OCI-LY7 (cell line): ENCODE data around the gene PTH2. TPM values are rescaled to one million over a fixed set of nuclear protein-coding genes. Genes with fewer than 3 reads are reported as not detected.

Experiments
- BruUV-seq: library from RNA; stranded (reverse); fragments of 400-500 nt; replicated peaks from 2 replicates; lab custom pipeline; 2021; lab: Mats Ljungman, UMichigan
- CTCF ChIA-PET: fragments of 300-600 bp; sonication (Branson Sonifier 250); formaldehyde crosslinking; loops from one replicate; lab custom pipeline; 2022; ENCODE audit warnings: antibody characterized with exemption; ENCODE audit not compliant: unreplicated experiment; lab: Charles Lee
- POLR2A ChIA-PET: fragments of 300-600 bp; sonication (Branson Sonifier 250); formaldehyde crosslinking; loops from one replicate; lab custom pipeline; 2022; ENCODE audit warnings: antibody characterized with exemption; lab: Charles Lee
- DNase-seq: peaks from one replicate; pipeline ENCODE4 v3.0.0-alpha.2; 2015; ENCODE audit warnings: low spot score
- H2AFZ ChIP-seq: fragments of 200-600 bp; sonication (generic), shearing (Covaris generic); 2 replicates; pipeline ENCODE4 v1.6.1; 2014; ENCODE audit warnings: mild to moderate bottlenecking, antibody characterized with exemption, low read length, moderate library complexity
- H3K27ac ChIP-seq: fragments of 200-600 bp; sonication (generic); 2 replicates; pipeline ENCODE4 v1.5.1; 2014; ENCODE audit warnings: mixed run types, low read depth, mild to moderate bottlenecking, moderate library complexity, low read length, inconsistent platforms; ENCODE audit not compliant: poor library complexity, severe bottlenecking
- H3K36me3 ChIP-seq: fragments of 200-600 bp; sonication (generic); 2 replicates; pipeline ENCODE4 v1.6.1; 2014; ENCODE audit warnings: mild to moderate bottlenecking, antibody characterized with exemption, low read length, moderate library complexity, mixed read lengths; ENCODE audit not compliant: insufficient read depth
- H3K4me1 ChIP-seq: fragments of 200-600 bp; sonication (generic); 2 replicates; pipeline ENCODE4 v1.5.1; 2014; ENCODE audit warnings: mild to moderate bottlenecking, low read length; ENCODE audit not compliant: insufficient read depth, poor library complexity, severe bottlenecking
- H3K4me2 ChIP-seq: fragments of 200-600 bp; sonication (generic); 2 replicates; pipeline ENCODE4 v1.6.1; 2014; ENCODE audit warnings: mild to moderate bottlenecking, low read length
- H3K4me3 ChIP-seq: fragments of 200-600 bp; sonication (generic); 2 replicates; pipeline ENCODE4 v1.5.1; 2014; ENCODE audit warnings: mild to moderate bottlenecking, low read depth, low read length; ENCODE audit not compliant: poor library complexity, severe bottlenecking
- H3K79me2 ChIP-seq: fragments of 200-600 bp; sonication (generic); 2 replicates; pipeline ENCODE4 v1.6.1; 2016; ENCODE audit warnings: low read depth, mild to moderate bottlenecking, low read length, moderate library complexity, mixed read lengths; ENCODE audit not compliant: insufficient read depth
- H3K9me2 ChIP-seq: fragments of 200-600 bp; sonication (generic); 2 replicates; pipeline ENCODE4 v1.6.1; 2016; ENCODE audit warnings: mild to moderate bottlenecking, low read length, mixed read lengths; ENCODE audit not compliant: insufficient read depth
- H3K9me3 ChIP-seq: fragments of 200-600 bp; sonication (generic); 2 replicates; pipeline ENCODE4 v1.6.1; 2014; ENCODE audit warnings: mild to moderate bottlenecking, mixed run types, low read length, mixed read lengths
- H4K20me1 ChIP-seq: fragments of 200-600 bp; sonication (generic); 2 replicates; pipeline ENCODE4 v1.6.1; 2014; ENCODE audit warnings: mild to moderate bottlenecking, antibody characterized with exemption, low read length, moderate library complexity, mixed read lengths; ENCODE audit not compliant: insufficient read depth
- EZH2phosphoT487 ChIP-seq: fragments of 200-600 bp; sonication (generic); IDR thresholded peaks from 2 replicates; pipeline ENCODE4 v1.6.1; 2018; ENCODE audit warnings: low read depth, borderline replicate concordance, mild to moderate bottlenecking, mixed run types, antibody characterized with exemption, low read length, moderate library complexity, mixed read lengths
- intact Hi-C: fragments of 100-400 bp; cut with micrococcal nuclease; formaldehyde crosslinking; loops from one replicate; pipeline ENCODE4 v1.10.0; 2022; ENCODE audit not compliant: unreplicated experiment
- total RNA-seq, 2 experiments: library from RNA; depleted of rRNA in 1 of 2; stranded (reverse); fragments of >200 nt in 1 of 2; shearing (Covaris generic) in 1 of 2; gene quantifications; 2 replicates each; pipeline ENCODE4 v1.2.3, GENCODE V29; 2014 to 2022
- TF ChIP-seq, protein P1 (sequence below): fragments of 200-600 bp; sonication (generic); conservative IDR thresholded peaks from 2 replicates; pipeline ENCODE4 v1.5.1; 2014; ENCODE audit warnings: mild to moderate bottlenecking, antibody characterized with exemption, low read length, moderate library complexity, mixed read lengths

Gene PTH2
- total RNA-seq, 2 experiments from 2014 or later = 0.66 to 1.7 TPM

GRCh38 chr19:49453013-49453756 lies 29.9 kb upstream of the PTH2 start, which contains the start of gene ALDH16A1:
Gene ALDH16A1 (plus strand): TSS chr19:49453225. CDS start chr19:49453332, 107 bp downstream.
- intact Hi-C loops = loop anchor here (5.0 kb wide), 1 partner anchor 34 kb away; the partner anchor contains the start of gene RPL13A
- peak within 1 kb of the TSS; percentile 93 for H3K4me3 ChIP-seq
- TF ChIP-seq, protein P1, sequence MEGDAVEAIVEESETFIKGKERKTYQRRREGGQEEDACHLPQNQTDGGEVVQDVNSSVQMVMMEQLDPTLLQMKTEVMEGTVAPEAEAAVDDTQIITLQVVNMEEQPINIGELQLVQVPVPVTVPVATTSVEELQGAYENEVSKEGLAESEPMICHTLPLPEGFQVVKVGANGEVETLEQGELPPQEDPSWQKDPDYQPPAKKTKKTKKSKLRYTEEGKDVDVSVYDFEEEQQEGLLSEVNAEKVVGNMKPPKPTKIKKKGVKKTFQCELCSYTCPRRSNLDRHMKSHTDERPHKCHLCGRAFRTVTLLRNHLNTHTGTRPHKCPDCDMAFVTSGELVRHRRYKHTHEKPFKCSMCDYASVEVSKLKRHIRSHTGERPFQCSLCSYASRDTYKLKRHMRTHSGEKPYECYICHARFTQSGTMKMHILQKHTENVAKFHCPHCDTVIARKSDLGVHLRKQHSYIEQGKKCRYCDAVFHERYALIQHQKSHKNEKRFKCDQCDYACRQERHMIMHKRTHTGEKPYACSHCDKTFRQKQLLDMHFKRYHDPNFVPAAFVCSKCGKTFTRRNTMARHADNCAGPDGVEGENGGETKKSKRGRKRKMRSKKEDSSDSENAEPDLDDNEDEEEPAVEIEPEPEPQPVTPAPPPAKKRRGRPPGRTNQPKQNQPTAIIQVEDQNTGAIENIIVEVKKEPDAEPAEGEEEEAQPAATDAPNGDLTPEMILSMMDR = no peak
- no peak for TF ChIP-seq EZH2phosphoT487

DNA sequence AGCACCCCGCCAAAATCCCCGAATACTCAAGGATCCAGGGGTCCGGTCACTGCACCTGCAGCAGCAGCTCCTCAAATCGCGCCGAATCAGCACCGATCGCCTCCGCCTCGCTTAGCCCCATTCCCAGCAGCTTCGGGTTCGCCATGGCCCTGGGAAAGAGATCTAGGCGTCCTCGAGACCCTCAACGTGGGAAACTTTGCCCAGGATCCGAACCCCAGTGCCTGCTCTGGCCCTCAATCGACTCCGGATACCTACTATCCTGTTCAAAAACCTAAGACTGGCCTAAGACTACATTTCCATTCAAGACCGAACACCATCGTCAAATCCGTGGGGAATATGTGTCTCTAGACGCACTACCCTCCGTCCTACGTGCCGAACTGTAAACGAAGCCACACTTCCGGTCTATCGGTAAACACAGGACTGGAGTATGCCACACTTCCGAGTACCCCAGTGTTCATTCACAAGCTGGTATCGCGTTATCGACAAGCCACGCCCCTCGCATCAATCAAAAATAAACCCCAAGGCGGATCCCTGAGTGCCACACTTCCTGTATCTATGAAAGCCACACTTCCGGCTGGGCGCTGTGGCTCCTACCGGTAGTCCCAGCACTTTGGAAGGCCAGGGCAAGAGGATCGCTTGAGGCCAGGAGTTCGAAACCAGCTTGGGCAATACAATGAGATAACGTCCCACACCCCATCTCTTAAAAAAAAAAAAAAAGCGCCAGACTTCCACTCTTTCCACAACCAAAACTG lies 28.4 kb upstream of the PTH2 start, which contains the start of gene PIH1D1:
Gene PIH1D1 (minus strand): TSS at position 385 of the 752 bp plus-strand sequence. CDS start 240 bp downstream, at position 145.
- ChIA-PET CTCF (interaction anchor here (0.6 kb wide), 1 partner anchor 47 kb away, joined by 5 read pairs; no protein-coding TSS in a partner anchor), POLR2A (interaction anchor here (0.6 to 1.5 kb wide), 5 partner anchors 8 to 358 kb away, joined by 3 to 4 read pairs (median 3); partner anchors contain the start of gene RPL13A)
- intact Hi-C loops = loop anchor here (5.0 kb wide), 1 partner anchor 36 kb away; the partner anchor contains the start of gene RPL13A
- H3K27ac ChIP-seq = peak within 1 kb of the TSS; percentile 92
- H3K9me3 ChIP-seq = no peaks in the 10 kb centered on the region
- H3K4me2 ChIP-seq = peak within 1 kb of the TSS; percentile 88
- H3K4me1 ChIP-seq = peaks cover 31% of the 10 kb centered on the region
- peak within 1 kb of the TSS; percentile 39; the same call in 1 of the 2 replicates for H2AFZ ChIP-seq
- H3K79me2 ChIP-seq = peaks cover 44% of the 10 kb centered on the region
- H3K4me3 ChIP-seq = peak within 1 kb of the TSS; percentile 93
- H3K36me3 ChIP-seq = peaks cover 49% of the 10 kb centered on the region
- BruUV-seq = TSS peak; percentile 82
- DNase-seq = peak; percentile 100
- TF ChIP-seq EZH2phosphoT487 = no peak
- TF ChIP-seq, protein P1 = no peak
- no peaks in the 10 kb centered on the region for H3K9me2 ChIP-seq
- no peaks in the 10 kb centered on the region for H4K20me1 ChIP-seq

More at GRCh38 chr19:49453013-49453756, 29.9 kb upstream of the PTH2 start, which contains the start of gene ALDH16A1:
- Histone ChIP-seq H3K36me3 (peaks cover 37% of the 10 kb centered on the region), H3K4me1 (peaks cover 28% of the 10 kb centered on the region), H3K9me2 (no peaks in the 10 kb centered on the region), H3K9me3 (no peaks in the 10 kb centered on the region), H3K79me2 (peaks cover 44% of the 10 kb centered on the region), H4K20me1 (no peaks in the 10 kb centered on the region), H3K4me2 (peak within 1 kb of the TSS; percentile 94), H2AFZ (peak within 1 kb of the TSS; percentile 23; the same call in 1 of the 2 replicates), H3K27ac (peak within 1 kb of the TSS; percentile 92)
- DNase-seq = peak; percentile 98
- POLR2A ChIA-PET = interaction anchor here (0.6 kb wide), 4 partner anchors 9 to 872 kb away, joined by 3 to 7 read pairs (median 4); no protein-coding TSS in a partner anchor
- CTCF ChIA-PET = interaction anchor here (0.6 to 1.1 kb wide), 2 partner anchors 20 to 122 kb away, joined by 3 read pairs; no protein-coding TSS in a partner anchor
- BruUV-seq = no TSS peak
